ENCODE data around the gene R3HDM4.

GRCh38 chr19:868458-869244, 44.4 kb downstream of the R3HDM4 start:
- TF ChIP-seq POLR2AphosphoS5 (IDR thresholded peaks at IDR 0.05; ENCODE audit: low read depth) (no peak), CTCF (IDR thresholded peaks at IDR 0.05; ENCODE audit: insufficient read depth, low read length) (no peak), REST (IDR thresholded peaks at IDR 0.05; ENCODE audit: insufficient replicate concordance, low read depth) (no peak)

All from HL-60 (cell line).